HG03280 (cell line): Measurements from ENCODE around the gene ARL2BP.
A peak's percentile ranks its signal among the peaks of the same experiment; 100 is the strongest.

Experiments
- ATAC-seq: cut with Tn5 transposase; IDR thresholded peaks from one replicate; pipeline ENCODE4 v1.9.1; 2021; ENCODE audit warnings: mild to moderate bottlenecking, moderate library complexity; ENCODE audit not compliant: unreplicated experiment

ARL2BP gene

GRCh38 chr16:57281791-57282190, 36.7 kb downstream of the ARL2BP start:
- ATAC-seq: no peak

GRCh38 chr16:57282510-57283213, 37.6 kb downstream of the ARL2BP start:
- ATAC-seq: no peak

- no peak for ATAC-seq
These were observed 38.3 kb downstream of the ARL2BP start for GRCh38 chr16:57283214-57283958.

- ATAC-seq: no peak
These were observed 38.8 kb downstream of the ARL2BP start for GRCh38 chr16:57283959-57284208.

- no peak for ATAC-seq
These were observed 39.3 kb downstream of the ARL2BP start, which contains the start of gene PLLP for GRCh38 chr16:57284209-57284951. Gene PLLP, minus strand, starts transcription at chr16:57284672. Its CDS starts 132 bp downstream, at chr16:57284540.

- no peak for ATAC-seq
These were observed 39.9 kb downstream of the ARL2BP start for GRCh38 chr16:57284952-57285363.

GRCh38 chr16:57285379-57285778, 40.3 kb downstream of the ARL2BP start:
- no peak for ATAC-seq

GRCh38 chr16:57289391-57290257, 44.6 kb downstream of the ARL2BP start:
- ATAC-seq: no peak

GRCh38 chr16:57297856-57298255, 52.8 kb downstream of the ARL2BP start:
- no peak for ATAC-seq

GRCh38 chr16:57299009-57299718, 54.1 kb downstream of the ARL2BP start:
- ATAC-seq: peak; percentile 24

GRCh38 chr16:57299719-57300386, 54.8 kb downstream of the ARL2BP start:
- ATAC-seq: peak; percentile 56

GRCh38 chr16:57300387-57301125, 55.5 kb downstream of the ARL2BP start:
- ATAC-seq: peak; percentile 86

GRCh38 chr16:57301126-57301817, 56.2 kb downstream of the ARL2BP start:
- ATAC-seq: no peak
